Astrocyte of the spinal cord (primary cell): ENCODE measurements around the gene UVRAG.
A peak's percentile ranks its signal among the peaks of the same experiment; 100 is the strongest.
"Not testable (repeated sequence)": the region's sequence is repeated elsewhere in the genome, so short reads cannot be mapped to it uniquely, and the experiment has no call there.

Experiments
- DNase-seq: peaks from one replicate; pipeline ENCODE4 v3.0.0; 2011; ENCODE audit warnings: low read depth, low spot score
- H3K4me3 ChIP-seq: 2 replicates; pipeline ENCODE4 v1.5.1; 2011; ENCODE audit warnings: low read depth, mild to moderate bottlenecking, low read length, moderate library complexity
- CTCF ChIP-seq: IDR thresholded peaks from 2 replicates; pipeline ENCODE4 v1.5.1; 2012; ENCODE audit warnings: low read depth, mild to moderate bottlenecking, low read length, inconsistent platforms
- in situ Hi-C: cut with HindIII; loops from 2 replicates; pipeline ENCODE4 v1.10.0; 2017; ENCODE audit warnings: low sequenced_read_pairs

Gene UVRAG

GRCh38 chr11:75968021-75968625 lies 153.1 kb downstream of the UVRAG start:
- no peak overlapping the region for H3K4me3 ChIP-seq
- no peak for DNase-seq
- TF ChIP-seq CTCF: no peak
- in situ Hi-C loops: no loop called here

GRCh38 chr11:75969626-75970308 lies 154.8 kb downstream of the UVRAG start:
- in situ Hi-C loops: no loop called here
- no peak for TF ChIP-seq CTCF
- no peak overlapping the region for H3K4me3 ChIP-seq
- peak; percentile 30 for DNase-seq

- in situ Hi-C loops, DNase-seq, H3K4me3 ChIP-seq: not testable (repeated sequence)
Observed at GRCh38 chr11:75973710-75974109, 158.7 kb downstream of the UVRAG start.

- DNase-seq, in situ Hi-C loops, H3K4me3 ChIP-seq: not testable (repeated sequence)
Observed at GRCh38 chr11:75979075-75979474, 164.1 kb downstream of the UVRAG start.

- H3K4me3 ChIP-seq, in situ Hi-C loops, DNase-seq: not testable (repeated sequence)
Observed at GRCh38 chr11:75979479-75980027, 164.5 kb downstream of the UVRAG start.

GRCh38 chr11:75980031-75980430 lies 165.0 kb downstream of the UVRAG start:
- no peak for TF ChIP-seq CTCF
- H3K4me3 ChIP-seq: no peak overlapping the region
- in situ Hi-C loops: no loop called here
- DNase-seq: no peak

GRCh38 chr11:75981546-75981945 lies 166.5 kb downstream of the UVRAG start:
- DNase-seq: no peak
- H3K4me3 ChIP-seq: no peak overlapping the region
- TF ChIP-seq CTCF: no peak
- in situ Hi-C loops: no loop called here

- TF ChIP-seq CTCF: no peak
- in situ Hi-C loops: no loop called here
- H3K4me3 ChIP-seq: no peak overlapping the region
- no peak for DNase-seq
Observed at GRCh38 chr11:75982309-75982708, 167.3 kb downstream of the UVRAG start.
